ENCODE measurements around the gene TEX12. TPM values are rescaled to one million over a fixed set of nuclear protein-coding genes. Genes with fewer than 3 reads are reported as not detected.

The TEX12 gene
- total and polyA plus RNA-seq, 9 of the 15 experiments (the other 6 are each of a cell fraction or from before 2014, with no cell fraction given): 0.10 to 2.3 (median 0.67) TPM; not detected in 1

DNA sequence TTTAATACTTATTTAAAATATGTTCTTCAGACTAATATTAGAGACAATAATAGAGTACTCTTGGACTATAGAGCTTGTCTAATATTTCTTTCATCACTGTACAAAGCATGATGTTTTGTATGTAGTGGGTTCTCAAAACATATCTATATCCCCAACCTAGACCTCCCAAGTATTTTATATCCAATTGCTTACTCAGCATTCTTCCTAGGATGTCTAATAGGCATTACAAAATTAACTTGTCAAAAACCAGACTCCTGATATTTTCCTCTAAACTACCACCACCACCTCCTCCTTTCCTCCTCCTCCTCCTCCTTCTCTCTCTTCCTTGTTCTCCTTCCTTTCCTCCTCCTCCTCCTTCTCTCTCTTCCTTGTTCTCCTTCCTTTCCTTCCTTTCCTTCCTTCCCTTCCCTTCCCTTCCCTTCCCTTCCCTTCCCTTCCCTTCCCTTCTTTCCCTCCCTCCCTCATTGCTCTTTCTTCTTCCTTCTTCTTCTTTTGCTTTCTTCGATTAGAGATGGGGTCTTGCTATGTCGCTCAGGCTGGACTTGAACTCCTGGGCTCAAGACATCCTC, 29.4 kb downstream of the TEX12 start:
- Histone ChIP-seq H3K4me3 (no peak overlapping the region), H4K20me1 (replicated peaks; ENCODE audit: control insufficient read depth, insufficient read depth, low read length) (no peaks in the 10 kb centered on the region), H3K4me1 (replicated peaks in 1 of 2; ENCODE audit: control insufficient read depth in 2 of 2, insufficient read depth in 2 of 2, low read length in 2 of 2) (no peaks in the 10 kb centered on the region), H3K36me3 (ENCODE audit: control insufficient read depth, insufficient read depth, low read length) (no peaks in the 10 kb centered on the region), H3K27me3 (ENCODE audit: control insufficient read depth in 2 of 2, insufficient read depth in 2 of 2, low read length in 2 of 2) (no peaks in the 10 kb centered on the region), H3K9me1 (ENCODE audit: control insufficient read depth, insufficient read depth, low read length) (no peaks in the 10 kb centered on the region), H2AFZ (ENCODE audit: low read depth, low read length) (no peak overlapping the region), H3K9ac (ENCODE audit: insufficient read depth in 1 of 2, low read depth in 2 of 2, low read length in 2 of 2) (no peak overlapping the region), H3K4me2 (ENCODE audit: insufficient read depth, low read length) (no peak overlapping the region), H3K9me3 (replicated peaks; ENCODE audit: control insufficient read depth, insufficient read depth, low read depth, low read length) (no peaks in the 10 kb centered on the region), H3K27ac (ENCODE audit: extremely low read depth, low read depth, low read length) (no peak overlapping the region), H3K79me2 (ENCODE audit: control insufficient read depth, insufficient read depth, low read length) (no peaks in the 10 kb centered on the region)
- TF ChIP-seq EP300 (IDR thresholded peaks at IDR 0.05; ENCODE audit: low read length) (no peak), MCM7 (IDR thresholded peaks at IDR 0.05) (no peak), TARDBP (IDR thresholded peaks at IDR 0.05) (no peak), MAFF (IDR thresholded peaks at IDR 0.05; ENCODE audit: low read length) (peak; percentile 86), ARHGAP35 (IDR thresholded peaks at IDR 0.05; ENCODE audit: partially characterized antibody) (peak; percentile 18), DDX20 (tag; IDR thresholded peaks at IDR 0.05; ENCODE audit: low read depth) (no peak), MCM5 (IDR thresholded peaks at IDR 0.05; ENCODE audit: low read depth) (no peak), TRIM28 (IDR thresholded peaks at IDR 0.05) (no peak), ZNF316 (IDR thresholded peaks at IDR 0.05) (peak; percentile 96), OTX1 (CRISPR knock-in tag; IDR thresholded peaks at IDR 0.05) (0 out of 2 replicates have a peak, but pooled peaks have one; percentile 34), HDAC1 (IDR thresholded peaks at IDR 0.05) (0 out of 4 replicates have a peak, but pooled peaks of 1 of the 2 experiments have one; percentile 14), MAFK (IDR thresholded peaks at IDR 0.05; ENCODE audit: low read length) (peak; percentile 92), ELF4 (CRISPR knock-in tag; IDR thresholded peaks at IDR 0.05) (0 out of 2 replicates have a peak, but pooled peaks have one; percentile 18), MAFG (tag; conservative IDR thresholded peaks at IDR 0.05) (peak; percentile 92), C11orf30 (IDR thresholded peaks at IDR 0.05; ENCODE audit: low read depth) (peak; percentile 93), SMAD2 (IDR thresholded peaks at IDR 0.05; ENCODE audit: low read depth, low read length) (no peak)
- TF ChIP-seq, protein P1, sequence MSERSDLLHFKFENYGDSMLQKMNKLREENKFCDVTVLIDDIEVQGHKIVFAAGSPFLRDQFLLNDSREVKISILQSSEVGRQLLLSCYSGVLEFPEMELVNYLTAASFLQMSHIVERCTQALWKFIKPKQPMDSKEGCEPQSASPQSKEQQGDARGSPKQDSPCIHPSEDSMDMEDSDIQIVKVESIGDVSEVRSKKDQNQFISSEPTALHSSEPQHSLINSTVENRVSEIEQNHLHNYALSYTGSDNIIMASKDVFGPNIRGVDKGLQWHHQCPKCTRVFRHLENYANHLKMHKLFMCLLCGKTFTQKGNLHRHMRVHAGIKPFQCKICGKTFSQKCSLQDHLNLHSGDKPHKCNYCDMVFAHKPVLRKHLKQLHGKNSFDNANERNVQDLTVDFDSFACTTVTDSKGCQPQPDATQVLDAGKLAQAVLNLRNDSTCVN (CRISPR knock-in tag; IDR thresholded peaks at IDR 0.05): 0 out of 2 replicates have a peak, but pooled peaks have one; percentile 56
- TF ChIP-seq, protein P2, sequence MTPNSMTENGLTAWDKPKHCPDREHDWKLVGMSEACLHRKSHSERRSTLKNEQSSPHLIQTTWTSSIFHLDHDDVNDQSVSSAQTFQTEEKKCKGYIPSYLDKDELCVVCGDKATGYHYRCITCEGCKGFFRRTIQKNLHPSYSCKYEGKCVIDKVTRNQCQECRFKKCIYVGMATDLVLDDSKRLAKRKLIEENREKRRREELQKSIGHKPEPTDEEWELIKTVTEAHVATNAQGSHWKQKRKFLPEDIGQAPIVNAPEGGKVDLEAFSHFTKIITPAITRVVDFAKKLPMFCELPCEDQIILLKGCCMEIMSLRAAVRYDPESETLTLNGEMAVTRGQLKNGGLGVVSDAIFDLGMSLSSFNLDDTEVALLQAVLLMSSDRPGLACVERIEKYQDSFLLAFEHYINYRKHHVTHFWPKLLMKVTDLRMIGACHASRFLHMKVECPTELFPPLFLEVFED (CRISPR knock-in tag; conservative IDR thresholded peaks at IDR 0.05): 0 out of 2 replicates have a peak, but pooled peaks have one; percentile 29
- intact Hi-C loops (cut with micrococcal nuclease): no loop called here
- DNase-seq (ENCODE audit: extremely low read depth in 1 of 4, low spot score in 3 of 4): no peak
- ATAC-seq: no peak
- BruUV-seq (replicated peaks): no TSS peak
- POLR2A ChIA-PET: interaction anchor here (1.8 kb wide), 1 partner anchor 21 kb away, joined by 3 read pairs; the partner anchor contains the start of gene BCO2
- no peak for FAIRE-seq
- CTCF ChIA-PET (ENCODE audit: low intra/inter-chr PET ratio): no interaction called here
- 0% methylated on average over 2 of the region's 2 CpGs for WGBS (ENCODE audit: insufficient coverage, low coverage, missing lambda C conversion rate)
- in situ Hi-C loops (cut with MboI): no loop called here

Data from K562 (cell line).